Measurements from ENCODE around the gene C1orf52. TPM values are rescaled to one million over a fixed set of nuclear protein-coding genes. Genes with fewer than 3 reads are reported as not detected.
A peak's percentile ranks its signal among the peaks of the same experiment; 100 is the strongest.
"Not testable (repeated sequence)": the region's sequence is repeated elsewhere in the genome, so short reads cannot be mapped to it uniquely, and the experiment has no call there.

Gene C1orf52
- total RNA-seq, 1 donor from 2014 or later = 17.4 TPM

GRCh38 chr1:85280636-85281035, 21.2 kb upstream of the C1orf52 start:
- no peak for DNase-seq (ENCODE audit: low spot score)
- intact Hi-C loops (cut with DNase I) = no loop called here

GRCh38 chr1:85279458-85280080, 20.1 kb upstream of the C1orf52 start:
- DNase-seq (ENCODE audit: low spot score) = no peak
- intact Hi-C loops (cut with DNase I) = no loop called here

- peak; percentile 83 for DNase-seq (ENCODE audit: low spot score)
- intact Hi-C loops (cut with DNase I) = no loop called here
Observed at GRCh38 chr1:85278853-85279314, 19.4 kb upstream of the C1orf52 start.

GRCh38 chr1:85277802-85278201, 18.3 kb upstream of the C1orf52 start:
- intact Hi-C loops (cut with DNase I) = loop anchor here (2.0 kb wide), 1 partner anchor 19 kb away; the partner anchor contains the start of gene C1orf52
- no peak for DNase-seq (ENCODE audit: low spot score)

- intact Hi-C loops (cut with DNase I) = loop anchor here (2.0 kb wide), 1 partner anchor 18 kb away; the partner anchor contains the start of gene C1orf52
- DNase-seq (ENCODE audit: low spot score) = no peak
Observed at GRCh38 chr1:85276978-85277639, 17.6 kb upstream of the C1orf52 start.

- peak; percentile 100 for DNase-seq (ENCODE audit: low spot score)
- intact Hi-C loops (cut with DNase I) = loop anchor here (2.0 kb wide), 1 partner anchor 18 kb away; the partner anchor contains the start of gene C1orf52
Observed at GRCh38 chr1:85276215-85276977, 16.9 kb upstream of the C1orf52 start, which contains the start of gene BCL10. BCL10 (minus strand) TSS chr1:85276632; CDS start chr1:85276352, 280 bp downstream.

GRCh38 chr1:85275701-85276214, 16.3 kb upstream of the C1orf52 start:
- DNase-seq (ENCODE audit: low spot score) = no peak
- intact Hi-C loops (cut with DNase I) = loop anchor here (2.0 kb wide), 1 partner anchor 17 kb away; the partner anchor contains the start of gene C1orf52

- no peak for DNase-seq (ENCODE audit: low spot score)
- intact Hi-C loops (cut with DNase I) = no loop called here
Observed at GRCh38 chr1:85274969-85275453, 15.5 kb upstream of the C1orf52 start.

- intact Hi-C loops (cut with DNase I) = no loop called here
- DNase-seq (ENCODE audit: low spot score) = no peak
Observed at GRCh38 chr1:85273397-85273796, 13.9 kb upstream of the C1orf52 start.

- DNase-seq (ENCODE audit: low spot score) = no peak
- intact Hi-C loops (cut with DNase I) = no loop called here
Observed at GRCh38 chr1:85268801-85269585, 9.5 kb upstream of the C1orf52 start.

GRCh38 chr1:85267313-85267712, 7.9 kb upstream of the C1orf52 start:
- DNase-seq (ENCODE audit: low spot score) = no peak
- intact Hi-C loops (cut with DNase I) = no loop called here

- intact Hi-C loops (cut with DNase I) = no loop called here
- DNase-seq (ENCODE audit: low spot score) = no peak
Observed at GRCh38 chr1:85264150-85264549, 4.7 kb upstream of the C1orf52 start.

GRCh38 chr1:85262985-85263384, 3.5 kb upstream of the C1orf52 start:
- intact Hi-C loops (cut with DNase I) = no loop called here
- no peak for DNase-seq (ENCODE audit: low spot score)

GRCh38 chr1:85259912-85260274, 431 bp upstream of the C1orf52 start:
- DNase-seq (ENCODE audit: low spot score) = no peak
- intact Hi-C loops (cut with DNase I) = loop anchor here (2.0 to 5.0 kb wide), 3 partner anchors 17 to 315 kb away; partner anchors contain the start of gene BCL10

GRCh38 chr1:85258536-85259117, 835 bp downstream of the C1orf52 start:
- DNase-seq (ENCODE audit: low spot score) = no peak
- intact Hi-C loops (cut with DNase I) = loop anchor here (2.0 to 5.0 kb wide), 3 partner anchors 18 to 314 kb away; partner anchors contain the start of gene BCL10

- DNase-seq (ENCODE audit: low spot score); intact Hi-C loops (cut with DNase I): not testable (repeated sequence)
Observed at GRCh38 chr1:85249042-85249441, 10.4 kb downstream of the C1orf52 start.

GRCh38 chr1:85245891-85246290, 13.6 kb downstream of the C1orf52 start:
- intact Hi-C loops (cut with DNase I) = no loop called here
- no peak for DNase-seq (ENCODE audit: low spot score)

GRCh38 chr1:85245456-85245855, 14.0 kb downstream of the C1orf52 start:
- DNase-seq (ENCODE audit: low spot score) = no peak
- intact Hi-C loops (cut with DNase I) = no loop called here
